ENCODE measurements around the gene BNIP3. TPM values are rescaled to one million over a fixed set of nuclear protein-coding genes. Genes with fewer than 3 reads are reported as not detected.

The BNIP3 gene
- total RNA-seq (10 to 100 TPM; 29.8 to 31.7 TPM), polyA plus RNA-seq (10 to 100 TPM; 33.6 to 37.0 TPM)

- Histone ChIP-seq H3K4me3 (ENCODE audit: low read length in 2 of 2) (peak within 1 kb of the TSS; percentile 34 to 66), H3K27me3 (ENCODE audit: insufficient read depth, low read length) (no peaks in the 10 kb centered on the region), H3K36me3 (ENCODE audit: insufficient read depth, low read length) (no peaks in the 10 kb centered on the region), H3K27ac (ENCODE audit: low read depth, low read length) (peak within 1 kb of the TSS; percentile 61), H3K4me1 (ENCODE audit: insufficient read depth, low read length) (peaks cover 35% of the 10 kb centered on the region), H3K9me3 (ENCODE audit: control insufficient read depth in 1 of 2, low read length in 2 of 2) (no peaks in the 10 kb centered on the region)
- Mint-ChIP-seq H3K4me1 (peaks cover 24 to 56% (median 38%) of the 10 kb centered on the region in 4 donors), H3K27me3 (no peaks in the 10 kb centered on the region), H3K36me3 (peaks cover 1 to 9% of the 10 kb centered on the region in 2 donors), H3K4me3 (peak within 1 kb of the TSS; percentile 84 to 90 (median 86)), H3K27ac (peak within 1 kb of the TSS; percentile 81 to 92 (median 87)), H3K9me3 (no peaks in the 10 kb centered on the region)
- peak; percentile 91 to 95 (median 94) for DNase-seq
- ChIA-PET CTCF (ENCODE audit: partially characterized antibody) (interaction anchor here (0.8 to 1.5 kb wide), 5 partner anchors 9 to 96 kb away, joined by 3 to 9 read pairs (median 5); no protein-coding TSS in a partner anchor), POLR2A (ENCODE audit: partially characterized antibody) (interaction anchor here (0.7 to 2.9 kb wide), 6 partner anchors 9 to 85 kb away, joined by 3 to 21 read pairs (median 5); partner anchors contain the start of gene PPP2R2D)
- intact Hi-C loops (cut with micrococcal nuclease): loop anchor here (1.0 to 5.0 kb wide), 3 partner anchors 9 to 556 kb away; partner anchors contain the start of gene INPP5A
These were observed at the start of gene BNIP3 for GRCh38 chr10:131981429-131982184. Gene BNIP3 (minus strand): TSS chr10:131981923. CDS start chr10:131981806, 117 bp downstream.

- intact Hi-C loops (cut with micrococcal nuclease): no loop called here
- H3K4me3 ChIP-seq (ENCODE audit: low read length in 2 of 2): no peak overlapping the region
- Mint-ChIP-seq H3K4me1 (peaks cover 0 to 13% (median 3%) of the 10 kb centered on the region in 4 donors), H3K27ac (no peak overlapping the region), H3K4me3 (no peak overlapping the region), H3K9me3 (no peaks in the 10 kb centered on the region), H3K36me3 (no peaks in the 10 kb centered on the region), H3K27me3 (peaks cover 44 to 57% of the 10 kb centered on the region in 2 donors)
- peaks cover 12% of the 10 kb centered on the region for H3K27me3 ChIP-seq (ENCODE audit: insufficient read depth, low read length)
- no peak overlapping the region for H3K27ac ChIP-seq (ENCODE audit: low read depth, low read length)
- H3K36me3 ChIP-seq (ENCODE audit: insufficient read depth, low read length): no peaks in the 10 kb centered on the region
- CTCF ChIA-PET (ENCODE audit: partially characterized antibody): interaction anchor here (3.1 kb wide), 1 partner anchor 8 kb away, joined by 8 read pairs; no protein-coding TSS in a partner anchor
- no peaks in the 10 kb centered on the region for H3K4me1 ChIP-seq (ENCODE audit: insufficient read depth, low read length)
- no peaks in the 10 kb centered on the region for H3K9me3 ChIP-seq (ENCODE audit: control insufficient read depth in 1 of 2, low read length in 2 of 2)
- no peak for DNase-seq
- POLR2A ChIA-PET (ENCODE audit: partially characterized antibody): interaction anchor here (0.6 kb wide), 1 partner anchor 8 kb away, joined by 3 read pairs; no protein-coding TSS in a partner anchor
These were observed 49.3 kb upstream of the BNIP3 start for GRCh38 chr10:132030898-132031463.

- no peak overlapping the region for H3K27ac ChIP-seq (ENCODE audit: low read depth, low read length)
- intact Hi-C loops (cut with micrococcal nuclease): no loop called here
- H3K27me3 Mint-ChIP-seq: peaks cover 31 to 48% of the 10 kb centered on the region in 2 donors
- peaks cover 12% of the 10 kb centered on the region for H3K27me3 ChIP-seq (ENCODE audit: insufficient read depth, low read length)
- no peaks in the 10 kb centered on the region for H3K9me3 Mint-ChIP-seq
- no peak overlapping the region for H3K4me3 ChIP-seq (ENCODE audit: low read length in 2 of 2)
- no peaks in the 10 kb centered on the region for H3K36me3 ChIP-seq (ENCODE audit: insufficient read depth, low read length)
- CTCF ChIA-PET (ENCODE audit: partially characterized antibody): no interaction called here
- POLR2A ChIA-PET (ENCODE audit: partially characterized antibody): no interaction called here
- H3K4me1 Mint-ChIP-seq: peaks cover 0 to 2% (median under 1%) of the 10 kb centered on the region in 4 donors
- no peak for DNase-seq
- H3K36me3 Mint-ChIP-seq: no peaks in the 10 kb centered on the region
- no peaks in the 10 kb centered on the region for H3K4me1 ChIP-seq (ENCODE audit: insufficient read depth, low read length)
- no peaks in the 10 kb centered on the region for H3K9me3 ChIP-seq (ENCODE audit: control insufficient read depth in 1 of 2, low read length in 2 of 2)
- no peak overlapping the region for H3K4me3 Mint-ChIP-seq
- H3K27ac Mint-ChIP-seq: no peak overlapping the region
These were observed 47.0 kb upstream of the BNIP3 start for GRCh38 chr10:132028706-132029105.

- ChIA-PET CTCF (ENCODE audit: partially characterized antibody) (no interaction called here), POLR2A (ENCODE audit: partially characterized antibody) (no interaction called here)
- Mint-ChIP-seq H3K36me3 (no peaks in the 10 kb centered on the region), H3K27me3 (peaks cover 33 to 44% of the 10 kb centered on the region in 2 donors), H3K27ac (no peak overlapping the region), H3K9me3 (no peaks in the 10 kb centered on the region), H3K4me3 (no peak overlapping the region), H3K4me1 (peaks cover 4 to 10% (median 7%) of the 10 kb centered on the region in 4 donors)
- Histone ChIP-seq H3K36me3 (ENCODE audit: insufficient read depth, low read length) (no peaks in the 10 kb centered on the region), H3K27ac (ENCODE audit: low read depth, low read length) (no peak overlapping the region), H3K4me1 (ENCODE audit: insufficient read depth, low read length) (peaks cover 9% of the 10 kb centered on the region), H3K4me3 (ENCODE audit: low read length in 2 of 2) (no peak overlapping the region), H3K9me3 (ENCODE audit: control insufficient read depth in 1 of 2, low read length in 2 of 2) (no peaks in the 10 kb centered on the region), H3K27me3 (ENCODE audit: insufficient read depth, low read length) (peaks cover 12% of the 10 kb centered on the region)
- DNase-seq: no peak
- intact Hi-C loops (cut with micrococcal nuclease): no loop called here
These were observed 45.8 kb upstream of the BNIP3 start for GRCh38 chr10:132027423-132027983.

GRCh38 chr10:132023092-132023811 lies 41.5 kb upstream of the BNIP3 start:
- no peak overlapping the region for H3K4me3 ChIP-seq (ENCODE audit: low read length in 2 of 2)
- ChIA-PET POLR2A (ENCODE audit: partially characterized antibody) (interaction anchor here (1.1 kb wide), 3 partner anchors 120 to 137 kb away, joined by 3 to 8 read pairs (median 3); no protein-coding TSS in a partner anchor), CTCF (ENCODE audit: partially characterized antibody) (interaction anchor here (0.7 to 2.1 kb wide), 30 partner anchors 9 to 146 kb away, joined by 3 to 119 read pairs (median 5); partner anchors contain the start of genes BNIP3 and PPP2R2D)
- Mint-ChIP-seq H3K4me3 (peak overlapping the region in 4 of 8 donors; percentile 1 to 56 (median 36)), H3K27ac (peak overlapping the region in 1 of 7 donors; percentile 59), H3K27me3 (peaks cover 18 to 31% of the 10 kb centered on the region in 2 donors), H3K36me3 (no peaks in the 10 kb centered on the region), H3K9me3 (no peaks in the 10 kb centered on the region), H3K4me1 (peaks cover 4 to 10% (median 6%) of the 10 kb centered on the region in 4 donors)
- intact Hi-C loops (cut with micrococcal nuclease): no loop called here
- peaks cover under 1% of the 10 kb centered on the region for H3K27me3 ChIP-seq (ENCODE audit: insufficient read depth, low read length)
- H3K27ac ChIP-seq (ENCODE audit: low read depth, low read length): no peak overlapping the region
- no peaks in the 10 kb centered on the region for H3K9me3 ChIP-seq (ENCODE audit: control insufficient read depth in 1 of 2, low read length in 2 of 2)
- no peaks in the 10 kb centered on the region for H3K36me3 ChIP-seq (ENCODE audit: insufficient read depth, low read length)
- H3K4me1 ChIP-seq (ENCODE audit: insufficient read depth, low read length): peaks cover 9% of the 10 kb centered on the region
- peak; percentile 59 to 74 (median 64) for DNase-seq

GRCh38 chr10:132022241-132022640 lies 40.5 kb upstream of the BNIP3 start:
- H3K27me3 Mint-ChIP-seq: peaks cover 16 to 22% of the 10 kb centered on the region in 2 donors
- Histone ChIP-seq H3K9me3 (ENCODE audit: control insufficient read depth in 1 of 2, low read length in 2 of 2) (no peaks in the 10 kb centered on the region), H3K27me3 (ENCODE audit: insufficient read depth, low read length) (no peaks in the 10 kb centered on the region), H3K27ac (ENCODE audit: low read depth, low read length) (no peak overlapping the region), H3K4me3 (ENCODE audit: low read length in 2 of 2) (no peak overlapping the region), H3K36me3 (ENCODE audit: insufficient read depth, low read length) (no peaks in the 10 kb centered on the region), H3K4me1 (ENCODE audit: insufficient read depth, low read length) (peaks cover 9% of the 10 kb centered on the region)
- H3K27ac Mint-ChIP-seq: no peak overlapping the region
- intact Hi-C loops (cut with micrococcal nuclease): no loop called here
- POLR2A ChIA-PET (ENCODE audit: partially characterized antibody): interaction anchor here (1.1 kb wide), 3 partner anchors 119 to 136 kb away, joined by 3 to 8 read pairs (median 3); no protein-coding TSS in a partner anchor
- H3K36me3 Mint-ChIP-seq: no peaks in the 10 kb centered on the region
- H3K4me1 Mint-ChIP-seq: peaks cover 4 to 10% (median 6%) of the 10 kb centered on the region in 4 donors
- no peak for DNase-seq
- CTCF ChIA-PET (ENCODE audit: partially characterized antibody): interaction anchor here (0.8 to 2.1 kb wide), 22 partner anchors 8 to 145 kb away, joined by 3 to 119 read pairs (median 5); partner anchors contain the start of gene BNIP3
- no peak overlapping the region for H3K4me3 Mint-ChIP-seq
- no peaks in the 10 kb centered on the region for H3K9me3 Mint-ChIP-seq

All from CD4-positive, alpha-beta memory T cell (primary cell).